ENCODE data around the gene DLG1. TPM values are rescaled to one million over a fixed set of nuclear protein-coding genes. Genes with fewer than 3 reads are reported as not detected.

The DLG1 gene
- total and polyA plus RNA-seq, 2 experiments from 2014 or later, result 54.8 to 128 TPM

DNA sequence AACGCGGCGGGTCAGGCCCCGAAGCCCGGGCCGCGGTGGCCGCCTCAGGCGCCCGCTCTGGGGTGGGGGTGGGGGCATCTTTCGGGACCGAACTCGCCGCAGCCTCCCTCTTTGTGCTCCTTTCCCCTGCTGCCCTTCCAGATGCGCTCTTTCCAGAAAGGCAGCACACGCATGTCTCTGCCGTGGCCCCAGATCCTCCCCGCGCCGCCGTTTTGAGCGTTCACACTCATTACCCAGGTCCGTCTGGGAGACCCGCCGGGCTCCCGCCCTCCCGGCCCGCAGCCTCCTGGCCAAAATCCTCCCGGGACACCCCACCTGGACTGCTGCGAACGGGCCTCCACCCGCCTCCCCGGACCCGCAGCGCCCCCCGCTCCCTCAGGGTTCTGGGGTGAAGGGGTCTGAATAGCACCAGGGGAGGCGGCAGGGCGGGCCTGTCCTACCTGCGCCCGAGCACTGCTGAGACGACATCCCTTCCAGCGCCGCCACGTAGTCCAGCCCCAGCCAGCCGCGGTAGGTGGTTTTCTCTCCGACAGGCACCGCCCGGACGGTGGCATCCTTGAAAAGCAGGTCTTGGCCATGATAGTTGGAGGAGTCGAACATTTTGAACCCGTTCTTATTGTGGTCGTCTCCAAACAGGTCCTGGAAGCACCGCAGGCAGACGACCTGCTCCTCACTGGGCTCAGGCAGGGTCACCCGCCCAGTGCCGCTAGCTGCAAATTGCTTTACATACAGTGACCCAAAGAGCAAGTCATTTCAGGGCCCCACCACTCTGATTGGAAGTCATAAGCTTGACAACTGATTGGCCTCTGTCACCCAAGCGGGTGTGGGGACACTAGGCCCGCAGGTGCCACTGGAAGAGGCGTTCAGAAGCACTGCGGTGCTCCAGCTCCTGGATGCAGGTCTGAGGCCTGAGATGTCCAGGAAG lies 294.7 kb downstream of the DLG1 start:
- no peaks in the 10 kb centered on the region for H3K79me2 ChIP-seq
- no peaks in the 10 kb centered on the region for H3K27me3 ChIP-seq
- no peaks in the 10 kb centered on the region for H4K20me1 ChIP-seq (ENCODE audit: insufficient read depth, poor library complexity, severe bottlenecking)
- peak overlapping the region; percentile 88 for H2AFZ ChIP-seq
- H3K9me2 ChIP-seq (replicated peaks; ENCODE audit: insufficient read depth), result no peaks in the 10 kb centered on the region
- no peaks in the 10 kb centered on the region for H3K9me3 ChIP-seq (ENCODE audit: low read depth)
- H3K4me3 ChIP-seq, result peak overlapping the region; percentile 82
- peak overlapping the region; percentile 99 for H3K4me2 ChIP-seq
- H3K27ac ChIP-seq, result peak overlapping the region; percentile 91
- peak; percentile 42 for DNase-seq (ENCODE audit: low spot score)
- H3K4me1 ChIP-seq (ENCODE audit: insufficient read depth), result peaks cover 13% of the 10 kb centered on the region
- no peak for TF ChIP-seq EZH2 (IDR thresholded peaks at IDR 0.05; ENCODE audit: borderline replicate concordance)
- TF ChIP-seq, protein P1, sequence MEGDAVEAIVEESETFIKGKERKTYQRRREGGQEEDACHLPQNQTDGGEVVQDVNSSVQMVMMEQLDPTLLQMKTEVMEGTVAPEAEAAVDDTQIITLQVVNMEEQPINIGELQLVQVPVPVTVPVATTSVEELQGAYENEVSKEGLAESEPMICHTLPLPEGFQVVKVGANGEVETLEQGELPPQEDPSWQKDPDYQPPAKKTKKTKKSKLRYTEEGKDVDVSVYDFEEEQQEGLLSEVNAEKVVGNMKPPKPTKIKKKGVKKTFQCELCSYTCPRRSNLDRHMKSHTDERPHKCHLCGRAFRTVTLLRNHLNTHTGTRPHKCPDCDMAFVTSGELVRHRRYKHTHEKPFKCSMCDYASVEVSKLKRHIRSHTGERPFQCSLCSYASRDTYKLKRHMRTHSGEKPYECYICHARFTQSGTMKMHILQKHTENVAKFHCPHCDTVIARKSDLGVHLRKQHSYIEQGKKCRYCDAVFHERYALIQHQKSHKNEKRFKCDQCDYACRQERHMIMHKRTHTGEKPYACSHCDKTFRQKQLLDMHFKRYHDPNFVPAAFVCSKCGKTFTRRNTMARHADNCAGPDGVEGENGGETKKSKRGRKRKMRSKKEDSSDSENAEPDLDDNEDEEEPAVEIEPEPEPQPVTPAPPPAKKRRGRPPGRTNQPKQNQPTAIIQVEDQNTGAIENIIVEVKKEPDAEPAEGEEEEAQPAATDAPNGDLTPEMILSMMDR (IDR thresholded peaks at IDR 0.05; ENCODE audit: poor library complexity), result no peak
- no peaks in the 10 kb centered on the region for H3K36me3 ChIP-seq (replicated peaks; ENCODE audit: insufficient read depth, low read depth)
- 30% methylated on average over 35 of the region's 61 CpGs for WGBS (ENCODE audit: low lambda C conversion rate, missing lambda C conversion rate)

DNA sequence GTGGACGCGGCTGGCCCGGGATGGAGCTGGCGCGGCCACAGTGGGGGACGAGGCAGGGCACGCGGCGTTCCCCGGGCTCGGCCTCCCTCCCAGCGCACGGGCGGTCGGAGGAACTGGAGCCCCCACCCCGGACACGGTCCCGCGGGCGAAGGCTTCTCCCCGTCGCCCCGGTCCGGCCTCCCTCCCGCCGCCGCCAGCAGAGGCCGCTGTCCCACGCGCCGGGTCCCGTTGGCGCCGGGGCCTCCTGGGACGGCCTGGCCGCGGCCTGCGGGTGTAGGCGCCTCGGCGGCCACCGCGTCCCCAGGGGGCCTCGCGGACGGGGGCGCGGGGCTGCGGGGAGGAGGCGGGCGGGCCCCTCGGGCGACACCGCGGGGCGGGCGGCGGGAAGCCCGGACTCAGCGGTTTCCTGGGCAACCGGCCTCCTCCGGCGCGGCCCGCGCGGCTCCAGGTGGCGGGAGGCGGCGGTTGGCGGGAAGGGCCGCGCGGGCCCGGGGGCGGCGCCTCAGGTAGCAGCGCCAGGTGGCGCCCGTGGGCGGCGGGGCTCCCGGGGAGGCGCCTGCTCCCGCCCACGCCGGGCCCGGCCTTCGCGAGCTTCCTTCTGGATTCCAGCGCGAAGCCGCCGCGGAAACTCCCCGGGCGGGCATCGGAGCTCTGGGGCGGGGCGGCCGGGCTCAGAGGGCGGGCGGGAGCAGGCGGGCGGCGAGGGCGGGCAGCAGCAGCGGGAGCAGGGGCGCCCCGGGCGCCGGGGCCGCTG lies 295.5 kb downstream of the DLG1 start:
- no peaks in the 10 kb centered on the region for H3K9me2 ChIP-seq (replicated peaks; ENCODE audit: insufficient read depth)
- WGBS (ENCODE audit: low lambda C conversion rate, missing lambda C conversion rate), result 1% methylated on average over 14 of the region's 113 CpGs
- no peaks in the 10 kb centered on the region for H3K9me3 ChIP-seq (ENCODE audit: low read depth)
- H3K36me3 ChIP-seq (replicated peaks; ENCODE audit: insufficient read depth, low read depth), result no peaks in the 10 kb centered on the region
- H2AFZ ChIP-seq, result peak overlapping the region; percentile 88
- peak overlapping the region; percentile 82 for H3K4me3 ChIP-seq
- peak overlapping the region; percentile 99 for H3K4me2 ChIP-seq
- peaks cover 13% of the 10 kb centered on the region for H3K4me1 ChIP-seq (ENCODE audit: insufficient read depth)
- peak; percentile 95 for DNase-seq (ENCODE audit: low spot score)
- H3K27ac ChIP-seq, result peak overlapping the region; percentile 91
- TF ChIP-seq EZH2 (IDR thresholded peaks at IDR 0.05; ENCODE audit: borderline replicate concordance) (no peak), EZH2phosphoT487 (IDR thresholded peaks at IDR 0.05; ENCODE audit: low read depth, severe bottlenecking, unreplicated experiment) (no peak)
- TF ChIP-seq, protein P1 (IDR thresholded peaks at IDR 0.05; ENCODE audit: poor library complexity), result peak; percentile 60
- no peaks in the 10 kb centered on the region for H3K79me2 ChIP-seq
- no peaks in the 10 kb centered on the region for H3K27me3 ChIP-seq
- no peaks in the 10 kb centered on the region for H4K20me1 ChIP-seq (ENCODE audit: insufficient read depth, poor library complexity, severe bottlenecking)

DNA sequence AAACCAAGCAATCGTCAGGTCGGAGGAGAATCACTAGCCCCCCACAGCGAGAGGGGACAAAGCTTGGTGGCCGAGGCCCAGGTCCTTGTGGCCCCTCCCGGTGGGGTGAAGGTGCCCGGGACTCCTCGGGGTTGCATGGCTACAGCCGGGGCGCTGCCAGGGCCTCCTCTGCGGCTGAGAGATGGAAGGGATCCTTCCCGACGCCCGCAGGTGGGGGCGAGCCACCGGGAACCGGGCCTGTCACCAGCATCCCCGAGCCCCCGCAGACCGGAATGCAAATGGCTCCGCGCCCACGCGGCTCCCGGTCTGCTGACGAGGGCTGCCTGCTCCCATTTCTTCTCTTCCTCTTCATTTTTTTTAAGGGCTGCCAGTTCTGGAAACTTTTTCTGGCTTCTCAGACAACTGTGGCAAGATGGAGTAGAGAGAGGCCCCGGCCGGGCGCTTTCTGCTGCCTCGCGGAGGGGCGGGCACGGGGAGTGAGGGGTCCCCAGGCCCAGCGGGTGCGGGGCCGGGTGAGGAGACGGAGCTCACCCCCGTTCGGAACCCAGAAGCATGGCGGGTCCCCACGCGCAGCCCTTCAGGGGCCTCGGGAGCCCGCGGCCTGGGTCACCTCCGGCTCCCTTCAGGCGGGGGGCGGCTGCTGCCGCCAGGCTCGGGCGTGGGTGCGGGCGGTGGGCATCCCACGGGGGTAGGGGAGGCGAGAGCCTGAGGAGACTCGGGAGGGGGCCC lies 296.3 kb downstream of the DLG1 start:
- H3K27ac ChIP-seq, result peak overlapping the region; percentile 81
- TF ChIP-seq, protein P1 (IDR thresholded peaks at IDR 0.05; ENCODE audit: poor library complexity), result no peak
- no peak for TF ChIP-seq EZH2 (IDR thresholded peaks at IDR 0.05; ENCODE audit: borderline replicate concordance)
- no peak for TF ChIP-seq EZH2phosphoT487 (IDR thresholded peaks at IDR 0.05; ENCODE audit: low read depth, severe bottlenecking, unreplicated experiment)
- H2AFZ ChIP-seq, result peak overlapping the region; percentile 83
- H3K36me3 ChIP-seq (replicated peaks; ENCODE audit: insufficient read depth, low read depth), result no peaks in the 10 kb centered on the region
- H3K4me3 ChIP-seq, result no peak overlapping the region
- no peak for DNase-seq (ENCODE audit: low spot score)
- H4K20me1 ChIP-seq (ENCODE audit: insufficient read depth, poor library complexity, severe bottlenecking), result no peaks in the 10 kb centered on the region
- no peaks in the 10 kb centered on the region for H3K9me2 ChIP-seq (replicated peaks; ENCODE audit: insufficient read depth)
- H3K4me1 ChIP-seq (ENCODE audit: insufficient read depth), result peaks cover 13% of the 10 kb centered on the region
- H3K27me3 ChIP-seq, result no peaks in the 10 kb centered on the region
- peak overlapping the region; percentile 99 for H3K4me2 ChIP-seq
- WGBS (ENCODE audit: low lambda C conversion rate, missing lambda C conversion rate), result 80% methylated on average over 37 of the region's 55 CpGs
- no peaks in the 10 kb centered on the region for H3K9me3 ChIP-seq (ENCODE audit: low read depth)
- no peaks in the 10 kb centered on the region for H3K79me2 ChIP-seq
